Measurements from ENCODE around the gene TBC1D1.

The TBC1D1 gene

GRCh38 chr4:38068107-38068506, 177.2 kb downstream of the TBC1D1 start:
- in situ Hi-C loops (cut with MboI; ENCODE audit: low pct_unique_long_range_greater_than_20kb, low sequenced_read_pairs, unreplicated experiment) = loop anchor here (10.0 to 25.0 kb wide), 3 partner anchors 244 to 669 kb away; no protein-coding TSS in a partner anchor
- no peak for DNase-seq (ENCODE audit: low spot score)
- TF ChIP-seq, protein P1, sequence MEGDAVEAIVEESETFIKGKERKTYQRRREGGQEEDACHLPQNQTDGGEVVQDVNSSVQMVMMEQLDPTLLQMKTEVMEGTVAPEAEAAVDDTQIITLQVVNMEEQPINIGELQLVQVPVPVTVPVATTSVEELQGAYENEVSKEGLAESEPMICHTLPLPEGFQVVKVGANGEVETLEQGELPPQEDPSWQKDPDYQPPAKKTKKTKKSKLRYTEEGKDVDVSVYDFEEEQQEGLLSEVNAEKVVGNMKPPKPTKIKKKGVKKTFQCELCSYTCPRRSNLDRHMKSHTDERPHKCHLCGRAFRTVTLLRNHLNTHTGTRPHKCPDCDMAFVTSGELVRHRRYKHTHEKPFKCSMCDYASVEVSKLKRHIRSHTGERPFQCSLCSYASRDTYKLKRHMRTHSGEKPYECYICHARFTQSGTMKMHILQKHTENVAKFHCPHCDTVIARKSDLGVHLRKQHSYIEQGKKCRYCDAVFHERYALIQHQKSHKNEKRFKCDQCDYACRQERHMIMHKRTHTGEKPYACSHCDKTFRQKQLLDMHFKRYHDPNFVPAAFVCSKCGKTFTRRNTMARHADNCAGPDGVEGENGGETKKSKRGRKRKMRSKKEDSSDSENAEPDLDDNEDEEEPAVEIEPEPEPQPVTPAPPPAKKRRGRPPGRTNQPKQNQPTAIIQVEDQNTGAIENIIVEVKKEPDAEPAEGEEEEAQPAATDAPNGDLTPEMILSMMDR (IDR thresholded peaks at IDR 0.05; ENCODE audit: extremely low read depth, insufficient read depth, missing control alignments) = no peak

DNA sequence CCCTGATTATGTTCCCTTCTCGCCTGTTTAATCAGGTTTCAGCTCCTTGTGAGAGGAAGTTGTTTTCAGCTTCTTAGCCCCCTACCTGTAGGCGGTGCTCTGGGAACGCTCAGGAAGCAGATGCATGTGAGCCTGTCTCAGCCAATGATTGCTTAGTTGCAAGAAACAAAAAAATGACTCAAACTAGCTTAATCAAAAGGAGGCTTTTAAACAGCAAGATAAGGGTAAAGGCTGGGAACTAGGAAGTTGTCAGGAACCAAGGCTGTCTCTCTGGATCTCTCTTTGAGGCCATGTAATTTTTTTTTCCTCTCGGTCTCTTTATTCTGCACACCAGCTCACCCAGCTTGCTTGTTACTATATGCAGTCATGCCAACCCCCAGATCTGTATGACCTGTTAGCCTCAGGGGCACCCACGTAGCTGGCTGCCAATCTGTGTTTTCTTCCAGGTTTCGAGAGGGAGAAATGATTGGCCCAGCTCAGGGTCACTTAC, 178.4 kb downstream of the TBC1D1 start:
- in situ Hi-C loops (cut with MboI; ENCODE audit: low pct_unique_long_range_greater_than_20kb, low sequenced_read_pairs, unreplicated experiment) = loop anchor here (10.0 to 25.0 kb wide), 3 partner anchors 243 to 668 kb away; no protein-coding TSS in a partner anchor
- DNase-seq (ENCODE audit: low spot score) = peak; percentile 35
- TF ChIP-seq, protein P1 (IDR thresholded peaks at IDR 0.05; ENCODE audit: extremely low read depth, insufficient read depth, missing control alignments) = peak; percentile 39

DNA sequence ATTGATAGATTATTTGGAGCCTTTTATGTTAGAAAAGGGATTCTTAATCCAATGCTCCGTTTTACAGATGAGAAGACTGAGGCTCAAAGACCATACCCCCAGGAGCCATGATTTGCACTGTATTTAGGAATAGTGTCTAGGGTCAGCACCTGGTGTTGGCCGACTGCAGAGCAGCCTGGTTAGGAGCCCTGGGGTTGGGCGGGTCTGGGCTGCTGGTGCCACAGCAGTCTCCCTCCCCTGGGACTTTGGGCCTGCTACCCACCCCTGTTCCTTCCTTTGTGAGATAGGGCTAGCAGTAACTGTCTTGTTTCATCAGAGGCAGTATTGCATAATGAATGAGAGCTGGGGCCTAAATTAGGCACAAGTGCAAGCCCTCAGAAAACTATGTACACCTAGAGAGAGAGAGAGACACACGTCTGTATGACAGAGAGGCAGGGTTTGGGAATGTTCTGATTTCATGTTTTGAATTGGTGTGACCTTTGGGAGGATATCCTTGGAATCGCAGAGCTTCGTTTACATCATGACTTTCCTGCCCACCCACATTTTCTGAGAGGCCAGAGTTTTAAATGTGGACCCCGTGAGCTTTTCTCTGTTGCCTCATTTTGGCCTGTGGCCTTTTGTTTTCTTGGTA, 181.0 kb downstream of the TBC1D1 start:
- DNase-seq (ENCODE audit: low spot score) = peak; percentile 26
- TF ChIP-seq, protein P1 (IDR thresholded peaks at IDR 0.05; ENCODE audit: extremely low read depth, insufficient read depth, missing control alignments) = peak; percentile 32
- in situ Hi-C loops (cut with MboI; ENCODE audit: low pct_unique_long_range_greater_than_20kb, low sequenced_read_pairs, unreplicated experiment) = loop anchor here (25.0 kb wide), 2 partner anchors 240 to 665 kb away; no protein-coding TSS in a partner anchor

DNA sequence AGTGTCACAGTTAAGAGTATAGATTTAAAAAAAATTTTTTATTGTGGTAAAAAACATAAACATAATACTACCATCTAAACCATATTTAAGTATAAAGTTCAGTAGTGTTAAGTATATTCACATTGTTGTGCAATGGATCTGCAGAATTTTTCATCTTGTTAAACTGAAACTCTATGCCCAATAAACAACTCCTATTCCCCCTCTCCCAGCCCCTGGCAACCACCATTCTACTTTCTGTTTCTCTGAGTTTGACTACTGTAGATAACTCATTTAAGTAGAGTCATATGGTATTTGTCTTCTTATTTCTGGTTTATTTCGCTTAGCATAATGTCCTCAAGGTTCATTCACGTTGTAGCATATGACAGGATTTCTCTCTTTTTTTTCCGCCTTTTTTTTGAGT, 181.7 kb downstream of the TBC1D1 start:
- TF ChIP-seq, protein P1 (IDR thresholded peaks at IDR 0.05; ENCODE audit: extremely low read depth, insufficient read depth, missing control alignments) = no peak
- in situ Hi-C loops (cut with MboI; ENCODE audit: low pct_unique_long_range_greater_than_20kb, low sequenced_read_pairs, unreplicated experiment) = loop anchor here (25.0 kb wide), 2 partner anchors 240 to 665 kb away; no protein-coding TSS in a partner anchor
- no peak for DNase-seq (ENCODE audit: low spot score)

DNA sequence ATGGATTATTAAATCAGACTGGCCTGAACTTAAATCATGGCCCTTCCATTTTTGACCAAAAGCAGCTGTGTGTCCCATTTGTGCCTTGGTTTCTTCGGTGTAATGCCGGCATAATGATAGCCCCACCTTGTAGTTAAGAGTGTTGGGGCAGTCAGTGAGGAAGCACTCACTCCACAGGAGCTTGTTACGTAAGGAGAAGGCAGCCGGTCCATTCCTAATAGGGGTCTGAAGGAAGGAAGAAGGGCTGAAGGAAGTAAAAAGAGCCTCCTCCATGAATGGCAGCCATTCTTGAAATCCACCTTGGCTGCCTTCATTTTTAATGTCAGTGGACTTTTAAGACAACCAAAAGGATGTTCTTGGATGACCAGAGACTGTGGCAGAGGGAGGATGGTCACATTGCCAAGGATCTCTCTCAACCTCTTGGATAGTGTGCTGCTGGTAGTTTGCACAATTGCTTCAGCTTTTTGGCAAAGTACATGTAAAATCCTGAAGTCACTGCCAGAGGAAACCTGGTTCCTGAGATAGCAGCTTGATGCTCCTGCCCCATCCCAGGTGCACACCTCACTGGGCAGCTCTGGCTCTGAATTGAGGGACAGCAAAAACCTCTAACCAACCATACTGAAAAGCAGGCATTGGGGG, 182.8 kb downstream of the TBC1D1 start:
- in situ Hi-C loops (cut with MboI; ENCODE audit: low pct_unique_long_range_greater_than_20kb, low sequenced_read_pairs, unreplicated experiment) = loop anchor here (25.0 kb wide), 2 partner anchors 239 to 664 kb away; no protein-coding TSS in a partner anchor
- TF ChIP-seq, protein P1 (IDR thresholded peaks at IDR 0.05; ENCODE audit: extremely low read depth, insufficient read depth, missing control alignments) = no peak
- no peak for DNase-seq (ENCODE audit: low spot score)

GRCh38 chr4:38075370-38076152, 184.7 kb downstream of the TBC1D1 start:
- DNase-seq (ENCODE audit: low spot score) = peak; percentile 28
- in situ Hi-C loops (cut with MboI; ENCODE audit: low pct_unique_long_range_greater_than_20kb, low sequenced_read_pairs, unreplicated experiment) = no loop called here
- TF ChIP-seq, protein P1 (IDR thresholded peaks at IDR 0.05; ENCODE audit: extremely low read depth, insufficient read depth, missing control alignments) = no peak

Measured in GM13977 (cell line).